Cardiac fibroblast (primary cell): Measurements from ENCODE around the gene CCDC136.

Experiments used
- DNase-seq, 2 donors: peaks; one replicate each; pipeline versions ENCODE4 v3.0.0 to v3.0.0-alpha.2; 2010; ENCODE audit warnings: low read depth in 2 of 2
- H3K4me3 ChIP-seq, 2 donors: replicated peaks in 1 of 2; 1 replicate in 1 of 2; 2 replicates in 1 of 2; pipeline ENCODE4 v1.5.1; 2011; ENCODE audit warnings: low read depth in 2 of 2, low read length in 2 of 2, mild to moderate bottlenecking in 2 of 2, moderate library complexity in 1 of 2
- TF ChIP-seq, protein P1 (sequence below): IDR thresholded peaks from one replicate; pipeline ENCODE4 v1.5.1; 2011; ENCODE audit warnings: low read depth, mild to moderate bottlenecking, low read length, inconsistent platforms

CCDC136 gene

DNA sequence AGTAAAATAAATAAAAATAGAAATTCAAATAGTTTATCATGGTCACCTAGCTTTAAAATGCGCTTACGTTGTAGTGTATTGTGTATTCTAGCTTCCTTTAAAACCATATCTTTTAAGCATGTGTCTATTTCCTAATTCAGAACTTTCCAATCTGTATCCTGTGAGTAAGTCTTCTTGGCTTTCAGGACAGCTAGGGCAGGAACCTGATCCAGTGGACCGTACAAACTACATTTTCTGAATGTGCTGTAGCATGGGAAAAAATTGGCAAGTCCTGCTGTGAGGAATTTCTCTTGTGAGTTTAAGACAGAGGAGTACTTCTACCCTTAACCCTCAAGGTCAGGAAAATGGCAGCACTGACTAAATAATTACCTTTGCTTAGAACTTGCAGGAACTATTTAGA is 28.2 kb upstream of the CCDC136 start:
- TF ChIP-seq, protein P1, sequence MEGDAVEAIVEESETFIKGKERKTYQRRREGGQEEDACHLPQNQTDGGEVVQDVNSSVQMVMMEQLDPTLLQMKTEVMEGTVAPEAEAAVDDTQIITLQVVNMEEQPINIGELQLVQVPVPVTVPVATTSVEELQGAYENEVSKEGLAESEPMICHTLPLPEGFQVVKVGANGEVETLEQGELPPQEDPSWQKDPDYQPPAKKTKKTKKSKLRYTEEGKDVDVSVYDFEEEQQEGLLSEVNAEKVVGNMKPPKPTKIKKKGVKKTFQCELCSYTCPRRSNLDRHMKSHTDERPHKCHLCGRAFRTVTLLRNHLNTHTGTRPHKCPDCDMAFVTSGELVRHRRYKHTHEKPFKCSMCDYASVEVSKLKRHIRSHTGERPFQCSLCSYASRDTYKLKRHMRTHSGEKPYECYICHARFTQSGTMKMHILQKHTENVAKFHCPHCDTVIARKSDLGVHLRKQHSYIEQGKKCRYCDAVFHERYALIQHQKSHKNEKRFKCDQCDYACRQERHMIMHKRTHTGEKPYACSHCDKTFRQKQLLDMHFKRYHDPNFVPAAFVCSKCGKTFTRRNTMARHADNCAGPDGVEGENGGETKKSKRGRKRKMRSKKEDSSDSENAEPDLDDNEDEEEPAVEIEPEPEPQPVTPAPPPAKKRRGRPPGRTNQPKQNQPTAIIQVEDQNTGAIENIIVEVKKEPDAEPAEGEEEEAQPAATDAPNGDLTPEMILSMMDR: no peak
- no peak overlapping the region for H3K4me3 ChIP-seq
- DNase-seq: peak in 1 of 2 donors; percentile 33

DNA sequence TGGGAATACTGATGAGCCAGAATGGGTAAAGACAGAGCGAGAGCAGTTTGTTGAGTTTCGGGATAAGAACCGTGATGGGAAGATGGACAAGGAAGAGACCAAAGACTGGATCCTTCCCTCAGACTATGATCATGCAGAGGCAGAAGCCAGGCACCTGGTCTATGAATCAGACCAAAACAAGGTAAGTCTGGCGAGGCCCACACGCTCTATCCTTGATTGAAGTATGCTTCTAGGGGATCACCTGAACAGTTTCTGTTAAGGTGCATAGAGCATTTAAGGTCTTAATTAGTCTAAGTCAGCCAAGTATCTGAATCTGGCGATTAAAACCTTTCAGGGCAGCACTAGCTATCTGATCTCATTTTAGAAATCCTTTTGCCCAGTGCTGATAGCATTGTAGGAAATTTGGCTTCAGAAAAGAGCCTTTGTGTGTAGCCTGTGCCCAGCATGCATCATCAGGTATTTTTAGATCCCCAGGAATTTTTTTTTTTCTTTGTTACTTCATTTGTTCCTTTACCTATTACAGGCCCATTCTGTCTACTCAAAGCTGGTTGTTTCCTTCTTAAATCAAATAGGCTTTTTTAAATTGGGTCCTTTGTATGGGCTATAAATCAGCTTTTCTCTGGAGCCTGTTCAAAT is 24.2 kb upstream of the CCDC136 start:
- TF ChIP-seq, protein P1: no peak
- DNase-seq: no peak
- no peak overlapping the region for H3K4me3 ChIP-seq

DNA sequence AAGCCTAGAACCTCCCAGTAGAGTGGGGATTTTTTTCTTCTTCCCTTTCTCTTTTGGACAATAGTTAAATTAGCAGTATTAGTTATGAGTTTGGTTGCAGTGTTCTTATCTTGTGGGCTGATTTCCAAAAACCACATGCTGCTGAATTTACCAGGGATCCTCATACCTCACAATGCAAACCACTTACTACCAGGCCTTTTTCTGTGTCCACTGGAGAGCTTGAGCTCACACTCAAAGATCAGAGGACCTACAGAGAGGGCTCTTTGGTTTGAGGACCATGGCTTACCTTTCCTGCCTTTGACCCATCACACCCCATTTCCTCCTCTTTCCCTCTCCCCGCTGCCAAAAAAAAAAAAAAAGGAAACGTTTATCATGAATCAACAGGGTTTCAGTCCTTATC is 21.5 kb upstream of the CCDC136 start:
- no peak overlapping the region for H3K4me3 ChIP-seq
- TF ChIP-seq, protein P1: no peak
- DNase-seq: peak in 1 of 2 donors; percentile 70

DNA sequence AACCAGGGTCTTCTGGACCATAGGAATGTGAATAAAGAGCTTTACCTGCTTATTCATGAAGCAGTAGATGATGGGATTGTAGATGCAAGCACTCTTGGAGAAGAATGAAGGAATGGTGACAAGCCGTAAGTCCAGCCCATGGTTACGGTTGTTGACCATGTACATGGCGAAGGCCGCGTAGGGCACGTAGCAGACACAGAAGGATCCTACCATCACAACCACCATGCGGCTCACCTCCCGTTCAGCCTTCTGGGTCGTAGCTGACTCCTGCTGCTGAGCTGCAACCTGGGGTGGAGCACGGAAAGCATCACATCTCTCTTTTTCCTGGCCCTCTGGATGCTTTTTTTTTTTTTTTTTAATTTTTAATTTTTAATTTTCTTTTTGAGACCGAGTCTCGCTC is 18.2 kb upstream of the CCDC136 start:
- no peak overlapping the region for H3K4me3 ChIP-seq
- TF ChIP-seq, protein P1: no peak
- no peak for DNase-seq

DNA sequence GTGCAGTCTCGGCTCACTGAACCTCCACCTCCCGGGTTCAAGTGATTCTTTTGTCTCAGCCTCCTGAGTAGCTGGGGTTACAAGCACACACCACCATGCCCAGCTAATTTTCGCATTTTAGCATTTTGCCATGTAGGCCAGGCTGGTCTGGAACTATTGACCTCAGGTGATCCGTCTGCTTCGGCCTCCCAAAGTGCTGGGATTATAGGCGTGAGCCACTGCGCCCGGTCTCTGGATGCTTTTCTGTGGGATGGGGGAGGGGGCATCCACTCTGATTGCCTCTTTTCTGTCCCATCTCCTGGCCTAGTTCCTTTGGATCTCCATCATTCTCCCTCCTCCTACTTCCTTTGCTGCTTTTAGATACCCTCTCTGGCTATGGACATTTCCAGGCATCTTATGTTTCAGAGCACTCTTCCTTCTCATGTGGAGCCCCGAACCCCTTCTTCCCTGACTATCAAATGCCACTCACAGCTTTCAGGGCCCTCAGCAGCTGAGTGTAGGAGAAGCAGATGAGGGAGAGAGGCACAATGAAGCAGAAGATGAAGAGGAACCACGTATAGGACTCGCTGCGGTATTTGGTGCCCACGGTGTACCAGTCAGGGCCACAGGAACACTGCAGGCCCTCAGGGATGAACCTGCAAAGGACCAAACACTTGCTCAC is 17.6 kb upstream of the CCDC136 start:
- TF ChIP-seq, protein P1: no peak
- H3K4me3 ChIP-seq: no peak overlapping the region
- no peak for DNase-seq

DNA sequence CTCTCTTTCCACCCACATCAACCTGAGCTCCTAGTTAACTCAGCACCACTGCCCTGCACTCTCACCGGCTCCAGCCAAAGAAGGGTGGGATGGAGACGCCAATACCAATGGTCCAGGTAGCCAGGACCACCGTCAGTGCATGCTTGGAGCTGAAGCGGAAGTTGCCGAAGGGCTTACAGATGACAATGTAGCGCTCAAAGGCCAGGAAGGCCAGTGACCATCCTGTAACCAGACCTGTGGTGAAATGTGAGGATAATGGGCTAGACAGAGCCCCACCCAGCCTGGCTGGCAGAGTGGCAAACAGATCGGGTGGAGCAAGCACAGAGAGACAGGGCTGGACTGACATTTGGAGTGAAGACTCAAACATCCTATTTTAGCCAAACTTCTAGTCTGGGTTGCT is 16.8 kb upstream of the CCDC136 start:
- H3K4me3 ChIP-seq: no peak overlapping the region
- DNase-seq: no peak
- TF ChIP-seq, protein P1: no peak
